Sigmoid colon (tissue), 7 donors: Measurements from ENCODE around the gene ZNF501. TPM values are rescaled to one million over a fixed set of nuclear protein-coding genes. Genes with fewer than 3 reads are reported as not detected.

Source experiments
- polyA plus RNA-seq, 3 donors: library from polyadenylated mRNA; stranded (reverse); fragments of 200-250 nt; gene quantifications; one replicate each; pipeline ENCODE4 v1.2.3, GENCODE V29; 2013
- total RNA-seq, 4 donors: library from RNA; depleted of rRNA; stranded (reverse); fragments of >200 nt; gene quantifications; one replicate each; pipeline ENCODE4 v1.1.0, GENCODE V29; 2016
- donor health status: healthy with polysubstance abuse.
- donor health status: Bipolar disorder and iron deficiency.
- donor health status: healthy.

Gene ZNF501
- total and polyA plus RNA-seq, 7 donors = 0.69 to 14.7 (median 5.8) TPM

Other genes starting within 250 kb of the ZNF501 start
- gene ZKSCAN7, start 174.4 kb upstream of the ZNF501 start, total RNA-seq = 1 to 10 TPM; 2.7 to 7.1 (median 5.5) TPM
- 1 to 10 TPM in 2 of 3 donors, under 1 TPM in 1; 0.60 to 2.5 (median 1.8) TPM for gene ZKSCAN7, start 174.4 kb upstream of the ZNF501 start, polyA plus RNA-seq
- 1 to 10 TPM; 2.3 to 4.9 (median 3.3) TPM for gene ZNF660, start 144.7 kb upstream of the ZNF501 start, total RNA-seq
- under 1 TPM in 2 of 3 donors, not detected in 1; 0.60 to 0.73 TPM for gene ZNF660, start 144.7 kb upstream of the ZNF501 start, polyA plus RNA-seq
- gene ZNF197, start 104.6 kb upstream of the ZNF501 start, total RNA-seq = 10 to 100 TPM; 19.1 to 30.8 (median 21.0) TPM
- 1 to 10 TPM; 4.4 to 7.1 (median 6.6) TPM for gene ZNF197, start 104.6 kb upstream of the ZNF501 start, polyA plus RNA-seq
- 10 to 100 TPM; 12.1 to 15.3 (median 14.9) TPM for gene ZNF35, start 80.9 kb upstream of the ZNF501 start, total RNA-seq
- 1 to 10 TPM; 3.0 to 4.4 (median 4.1) TPM for gene ZNF35, start 80.9 kb upstream of the ZNF501 start, polyA plus RNA-seq
- gene ZNF502, start 17.0 kb upstream of the ZNF501 start, total RNA-seq = 1 to 10 TPM; 5.8 to 8.9 (median 7.7) TPM
- gene ZNF502, start 17.0 kb upstream of the ZNF501 start, polyA plus RNA-seq = 1 to 10 TPM in 2 of 3 donors, under 1 TPM in 1; 0.69 to 2.5 (median 1.8) TPM
- gene KIAA1143, start 32.0 kb downstream of the ZNF501 start, total RNA-seq = 10 to 100 TPM; 26.7 to 35.3 (median 30.8) TPM
- gene KIAA1143, start 32.0 kb downstream of the ZNF501 start, polyA plus RNA-seq = 10 to 100 TPM in 2 of 3 donors, 1 to 10 TPM in 1; 7.8 to 11.6 (median 10.2) TPM
- gene KIF15, start 32.2 kb downstream of the ZNF501 start, total RNA-seq = 1 to 10 TPM in 3 of 4 donors, under 1 TPM in 1; 0.66 to 3.0 (median 1.1) TPM
- 1 to 10 TPM in 2 of 3 donors, under 1 TPM in 1; 0.60 to 8.8 (median 1.8) TPM for gene KIF15, start 32.2 kb downstream of the ZNF501 start, polyA plus RNA-seq
- 10 to 100 TPM in 2 of 4 donors, 1 to 10 TPM in 2; 8.3 to 25.7 (median 10.4) TPM for gene TMEM42, start 132.3 kb downstream of the ZNF501 start, total RNA-seq
- gene TMEM42, start 132.3 kb downstream of the ZNF501 start, polyA plus RNA-seq = 10 to 100 TPM in 2 of 3 donors, 1 to 10 TPM in 1; 6.2 to 13.8 (median 10.2) TPM
- gene TGM4, start 145.0 kb downstream of the ZNF501 start, total RNA-seq = not detected
- not detected for gene TGM4, start 145.0 kb downstream of the ZNF501 start, polyA plus RNA-seq
- gene ZDHHC3, start 246.5 kb downstream of the ZNF501 start, total RNA-seq = 10 to 100 TPM; 43.2 to 62.9 (median 46.3) TPM
- 10 to 100 TPM; 77.2 to 82.8 (median 78.1) TPM for gene ZDHHC3, start 246.5 kb downstream of the ZNF501 start, polyA plus RNA-seq
- gene EXOSC7, start 246.6 kb downstream of the ZNF501 start, total RNA-seq = 10 to 100 TPM; 26.9 to 44.3 (median 34.9) TPM
- 10 to 100 TPM; 16.2 to 40.3 (median 17.3) TPM for gene EXOSC7, start 246.6 kb downstream of the ZNF501 start, polyA plus RNA-seq